Measurements from ENCODE around the gene MYCBP. TPM values are rescaled to one million over a fixed set of nuclear protein-coding genes. Genes with fewer than 3 reads are reported as not detected.

Gene MYCBP, protein sequence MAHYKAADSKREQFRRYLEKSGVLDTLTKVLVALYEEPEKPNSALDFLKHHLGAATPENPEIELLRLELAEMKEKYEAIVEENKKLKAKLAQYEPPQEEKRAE
- 3.0 and 4.4 TPM in 2 replicates for total RNA-seq

DNA sequence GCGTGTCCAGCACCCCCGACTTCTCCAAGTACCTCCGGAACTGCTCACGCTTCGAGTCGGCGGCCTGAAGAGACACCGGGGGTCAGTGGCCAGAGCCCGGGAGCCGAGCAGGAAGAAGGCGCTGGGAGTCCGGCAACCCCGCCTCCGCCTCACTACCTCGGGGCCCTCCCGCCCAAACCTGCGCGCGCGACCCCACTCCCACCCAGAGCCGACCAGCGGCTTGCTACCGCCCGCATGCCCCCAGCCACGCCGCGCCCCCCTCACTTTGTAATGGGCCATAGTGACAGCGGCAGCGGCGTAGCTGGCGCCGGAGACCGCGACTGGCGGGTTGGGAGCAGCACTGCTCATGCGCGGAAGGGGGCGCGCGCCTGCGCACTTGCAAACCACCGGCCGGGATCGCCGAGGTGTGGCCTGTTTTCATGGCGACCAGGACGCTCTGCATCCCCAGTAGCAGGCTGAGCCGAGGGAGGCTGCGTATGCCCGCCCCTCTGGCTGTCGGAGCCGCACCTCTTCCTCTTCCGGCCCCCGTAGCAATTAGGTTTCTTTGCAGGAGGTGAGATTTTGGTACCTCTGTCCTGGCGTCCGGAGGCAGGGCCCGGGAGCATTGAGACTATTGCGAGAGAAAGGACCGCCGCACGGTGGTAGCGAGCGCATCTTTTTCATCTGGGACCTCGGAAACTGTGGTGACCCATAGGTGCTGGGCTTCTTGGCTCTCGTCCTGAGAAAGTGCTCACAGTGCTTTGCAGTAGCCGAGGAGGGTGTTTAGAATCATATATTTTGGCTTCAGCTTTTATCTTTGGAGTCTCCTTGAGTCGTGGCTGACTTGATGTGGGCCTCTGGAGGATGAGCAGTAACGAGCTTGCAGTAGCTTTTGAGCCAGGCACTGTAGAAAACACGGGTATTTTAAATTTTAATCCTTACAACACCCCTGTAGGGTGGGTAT is at the start of gene MYCBP:
MYCBP (minus strand) TSS at position 322 of the 943 bp plus-strand sequence; CDS start at position 279, 43 bp downstream.

DNA sequence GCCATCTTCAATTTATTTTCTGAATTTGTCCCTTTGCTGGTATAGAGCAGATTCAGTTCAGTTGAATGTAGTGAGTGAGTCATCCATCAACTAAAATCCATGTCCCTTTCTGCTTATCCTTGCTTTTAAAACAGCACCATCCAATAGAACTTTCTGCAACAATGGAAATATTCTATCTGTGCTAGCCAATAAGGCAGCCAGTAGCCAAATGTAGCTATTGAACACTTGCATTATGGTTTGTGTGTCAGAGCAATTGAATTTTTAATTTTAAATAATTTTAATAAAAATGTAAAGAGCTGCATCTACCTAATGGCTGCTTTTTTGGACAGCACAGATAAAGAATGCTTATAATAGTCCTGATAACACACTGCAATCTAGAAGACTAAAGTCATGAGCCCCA is 8.3 kb upstream of the MYCBP start, which contains the start of gene GJA9:
GJA9 (minus strand) TSS at position 101 of the 400 bp plus-strand sequence. CDS start 5,489 bp downstream, outside the sequence.

DNA sequence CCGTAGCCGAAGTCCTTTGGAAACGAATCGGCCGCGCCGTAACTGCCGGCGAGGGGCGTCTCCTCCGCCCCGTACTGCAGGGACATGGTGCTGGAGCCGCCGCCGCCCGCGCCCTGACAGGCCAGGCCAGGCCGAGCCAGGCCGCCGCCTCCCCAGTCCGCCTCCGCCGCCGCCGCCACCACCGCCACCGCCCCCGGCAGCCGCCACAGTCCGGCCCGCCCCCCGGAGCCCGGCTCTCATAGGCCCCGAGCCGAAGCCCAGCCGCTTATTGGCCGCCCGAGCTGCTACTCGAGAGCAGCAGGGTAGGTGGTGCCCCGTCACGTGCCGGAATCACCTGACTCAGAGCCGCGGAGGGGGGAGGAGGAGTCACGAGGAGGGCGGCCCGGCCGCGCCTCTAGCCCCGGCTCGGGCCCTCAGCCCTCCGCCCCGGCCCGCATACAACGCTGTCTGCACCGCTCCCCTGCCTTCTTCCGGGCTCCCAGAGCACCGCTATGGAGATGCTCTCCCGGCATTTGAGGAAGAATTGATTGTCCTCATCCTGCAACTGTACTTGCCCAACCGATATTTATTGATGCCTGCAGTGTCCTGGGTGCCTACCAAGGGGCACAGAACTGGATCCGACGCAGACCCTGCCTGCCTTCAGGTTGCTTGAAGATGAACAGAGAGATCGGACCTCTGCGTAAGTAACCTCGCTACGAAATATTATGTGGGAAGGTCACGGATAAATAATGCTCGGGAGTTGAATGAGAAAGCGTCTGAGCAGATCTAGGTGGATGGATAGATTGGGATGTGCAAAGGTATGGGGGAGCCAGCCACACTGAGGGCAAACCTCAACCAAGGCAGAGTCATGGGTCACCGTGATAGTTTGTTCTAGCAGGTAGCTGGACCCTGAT is 13.3 kb downstream of the MYCBP start, which contains the start of gene RRAGC:
RRAGC (minus strand) TSS at position 212 of the 893 bp plus-strand sequence; CDS start at position 86, 126 bp downstream.

Other genes with a start within 250 kb of the MYCBP start
- 18.6 and 31.3 TPM in 2 replicates for gene RRAGC, start 13.6 kb downstream of the MYCBP start, total RNA-seq
- not detected in 2 replicates for gene GJA9, start 8.2 kb upstream of the MYCBP start, total RNA-seq
- gene RHBDL2, start 68.5 kb upstream of the MYCBP start, total RNA-seq: 0.50 and 0.79 TPM in 2 replicates
- 24.3 and 30.0 TPM in 2 replicates for gene AKIRIN1, start 117.9 kb upstream of the MYCBP start, total RNA-seq
- 751 and 785 TPM in 2 replicates for gene NDUFS5, start 153.0 kb upstream of the MYCBP start, total RNA-seq